DOHH2 (cell line): ENCODE results near the gene ELP2.

ENCODE experiments used
- CTCF ChIP-seq: fragments of 200-600 bp; sonication (generic); IDR thresholded peaks from one replicate; pipeline ENCODE4 v1.5.1; 2014; ENCODE audit warnings: antibody characterized with exemption, mild to moderate bottlenecking, low read depth, low read length; ENCODE audit not compliant: poor library complexity, severe bottlenecking
- EZH2phosphoT487 ChIP-seq: fragments of 200-600 bp; sonication (generic); IDR thresholded peaks from 2 replicates; pipeline ENCODE4 v1.6.1; 2017; ENCODE audit warnings: borderline replicate concordance, mild to moderate bottlenecking, antibody characterized with exemption, low read length, moderate library complexity, mixed read lengths

GRCh38 chr18:36130039-36130831 is 536 bp downstream of the ELP2 start:
- no peak for TF ChIP-seq CTCF
- TF ChIP-seq EZH2phosphoT487: no peak
